Umbilical cord (tissue), 2 donors: Measurements from ENCODE around the gene SLC26A1. TPM values are rescaled to one million over a fixed set of nuclear protein-coding genes. Genes with fewer than 3 reads are reported as not detected.
"Not testable (repeated sequence)": the region's sequence is repeated elsewhere in the genome, so short reads cannot be mapped to it uniquely, and the experiment has no call there.

ENCODE experiments used
- DNase-seq: peaks from one replicate; pipeline ENCODE4 v3.0.0-alpha.2; 2015; ENCODE audit warnings: low spot score
- total RNA-seq: library from RNA; depleted of rRNA; stranded (reverse); fragments of >200 nt; gene quantifications from one replicate; pipeline ENCODE4 v1.2.3, GENCODE V29; 2014; ENCODE audit warnings: low replicate concordance; ENCODE audit not compliant: insufficient read depth

Gene SLC26A1
- total RNA-seq, 1 donor from 2014 or later: not detected

- no peak for DNase-seq
Observed at GRCh38 chr4:955161-955921, 37.9 kb downstream of the SLC26A1 start.

- DNase-seq: no peak
Observed at GRCh38 chr4:954211-955020, 38.8 kb downstream of the SLC26A1 start.

DNA sequence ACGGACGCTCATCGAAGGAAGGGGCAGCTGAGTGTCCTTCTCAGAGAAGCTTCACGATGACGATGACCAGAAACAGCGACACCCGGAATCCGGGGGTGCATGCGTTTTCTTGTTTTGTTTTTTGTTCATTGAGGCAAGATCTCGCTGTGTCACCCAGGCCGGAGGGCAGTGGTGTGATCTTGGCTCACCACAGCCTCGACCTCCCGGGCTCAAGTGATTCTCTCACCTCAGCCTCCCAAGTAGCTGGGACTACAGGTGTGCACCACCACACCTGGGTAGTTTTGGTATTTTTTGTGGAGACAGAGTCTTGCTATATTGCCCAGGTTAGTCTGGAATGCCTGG, 39.7 kb downstream of the SLC26A1 start:
- no peak for DNase-seq

- no peak for DNase-seq
Observed at GRCh38 chr4:952881-953573, 40.2 kb downstream of the SLC26A1 start.

- DNase-seq: no peak
Observed at GRCh38 chr4:951594-952468, 41.4 kb downstream of the SLC26A1 start.

DNA sequence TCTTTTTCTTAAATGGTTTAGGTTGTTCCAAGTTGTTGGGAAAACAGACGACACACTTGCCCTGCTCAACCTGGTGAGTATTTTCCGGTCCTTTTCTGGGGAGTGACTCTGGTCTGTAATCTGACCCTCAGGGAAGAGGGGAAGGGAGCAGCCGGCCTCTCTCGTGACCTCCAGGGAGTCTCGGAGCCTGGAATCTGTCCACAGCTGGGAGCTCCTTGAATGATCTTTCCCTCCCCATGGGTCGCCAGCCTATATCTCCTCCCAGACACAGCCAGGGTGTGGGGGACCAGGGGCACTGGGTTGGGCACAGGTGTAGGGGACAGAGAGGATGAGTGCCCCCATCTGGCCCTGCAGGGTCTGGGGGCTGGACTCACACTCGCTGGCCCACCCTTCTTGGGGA, 42.0 kb downstream of the SLC26A1 start:
- DNase-seq: no peak

GRCh38 chr4:950136-951020, 42.8 kb downstream of the SLC26A1 start:
- no peak for DNase-seq

GRCh38 chr4:949656-950055, 43.5 kb downstream of the SLC26A1 start:
- no peak for DNase-seq

DNA sequence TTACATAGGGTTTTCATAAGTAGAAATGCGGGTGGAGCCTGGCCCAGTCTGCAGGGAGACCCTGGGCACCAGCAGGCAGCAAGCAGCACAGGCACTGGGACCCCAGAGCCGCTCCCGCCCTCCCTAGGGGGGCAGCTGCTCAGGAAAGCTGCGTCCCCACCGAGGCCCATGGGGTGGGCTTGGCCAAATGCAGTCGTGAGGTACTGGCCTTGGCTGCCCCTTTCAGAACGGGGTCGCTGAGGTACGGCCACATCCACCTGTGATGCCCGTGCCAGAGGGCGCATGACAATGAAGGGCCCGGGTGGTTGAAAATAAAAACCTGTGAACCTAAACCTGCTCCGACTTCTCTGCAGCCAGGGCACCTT, 44.3 kb downstream of the SLC26A1 start:
- DNase-seq: no peak

GRCh38 chr4:948101-948935, 44.9 kb downstream of the SLC26A1 start:
- DNase-seq: no peak

DNA sequence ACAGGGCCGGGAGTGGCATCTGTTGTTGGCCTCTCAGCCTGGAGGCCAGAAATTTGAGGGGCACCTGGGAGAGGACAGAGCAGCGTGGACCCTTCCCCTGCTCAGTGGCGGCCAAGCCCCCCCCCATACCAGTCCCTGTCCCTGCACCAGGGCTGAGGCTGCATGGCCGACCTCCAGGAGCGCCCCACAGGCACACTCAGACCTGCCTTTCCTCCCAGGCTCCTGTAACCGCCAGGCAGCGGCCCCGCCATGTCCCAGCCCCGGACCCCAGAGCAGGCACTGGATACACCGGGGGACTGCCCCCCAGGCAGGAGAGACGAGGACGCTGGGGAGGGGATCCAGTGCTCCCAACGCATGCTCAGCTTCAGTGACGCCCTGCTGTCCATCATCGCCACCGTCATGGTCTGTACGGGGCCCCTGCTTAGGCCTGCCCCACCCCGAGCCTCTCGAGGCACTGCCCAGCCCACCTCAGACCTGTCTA, 45.7 kb downstream of the SLC26A1 start:
- no peak for DNase-seq

DNA sequence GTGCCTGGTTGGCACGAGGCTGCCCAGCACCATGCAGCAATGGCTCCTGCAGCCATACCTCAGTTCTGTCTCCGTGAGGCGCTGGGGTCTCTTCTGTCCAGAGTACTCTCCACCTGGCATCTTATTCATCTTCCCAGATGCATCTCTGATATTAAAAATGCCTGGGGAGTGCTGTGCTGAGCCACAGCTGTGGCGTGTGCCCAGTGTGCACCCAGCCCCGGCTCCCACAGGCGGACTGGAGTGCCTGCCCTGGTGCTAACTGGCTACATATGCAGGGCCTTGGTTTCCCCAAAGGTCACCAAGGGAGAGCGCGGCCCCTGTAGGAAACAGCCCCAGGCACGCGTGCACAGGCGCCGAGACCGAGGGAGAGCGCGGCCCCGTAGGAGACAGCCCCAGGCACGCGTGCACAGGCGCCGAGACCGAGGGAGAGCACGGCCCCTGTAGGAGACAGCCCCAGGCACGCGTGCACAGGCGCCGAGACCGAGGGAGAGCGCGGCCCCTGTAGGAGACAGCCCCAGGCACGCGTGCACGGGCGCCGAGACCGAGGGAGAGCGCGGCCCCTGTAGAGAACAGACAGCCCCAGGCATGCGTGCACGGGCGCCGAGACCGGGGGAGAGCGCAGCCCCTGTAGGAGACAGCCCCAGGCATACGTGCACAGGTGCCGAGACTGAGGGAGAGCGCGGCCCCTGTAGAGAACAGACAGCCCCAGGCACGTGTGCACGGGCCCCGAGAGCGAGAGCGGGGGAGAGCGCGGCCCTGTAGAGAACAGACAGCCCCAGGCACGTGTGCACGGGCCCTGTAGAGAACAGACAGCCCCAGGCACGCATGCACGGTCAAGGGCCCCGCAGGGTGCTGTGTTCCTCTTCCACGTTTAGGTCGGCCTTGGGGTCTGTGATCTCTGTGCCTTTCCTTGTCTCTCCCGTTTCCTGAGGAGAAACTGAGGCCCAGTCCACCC, 46.4 kb downstream of the SLC26A1 start:
- no peak for DNase-seq

DNA sequence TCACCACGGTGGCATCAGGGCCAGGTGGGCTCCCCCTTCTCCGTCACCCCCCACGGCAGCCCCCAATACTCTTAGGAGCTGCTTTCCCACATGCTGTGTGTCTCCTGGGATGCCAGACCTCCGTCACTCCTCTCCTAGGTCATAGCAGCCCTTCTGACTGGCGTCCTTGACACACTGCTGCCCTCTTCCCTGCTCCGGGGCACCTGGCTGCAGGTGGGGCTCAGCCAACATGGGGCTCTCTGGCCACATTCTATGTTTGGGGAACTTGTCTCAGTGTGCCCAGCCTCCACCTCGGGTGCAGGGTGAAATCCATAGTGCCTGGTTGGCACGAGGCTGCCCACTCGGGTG, 47.1 kb downstream of the SLC26A1 start:
- DNase-seq: no peak

GRCh38 chr4:945274-946102, 47.7 kb downstream of the SLC26A1 start:
- no peak for DNase-seq

GRCh38 chr4:939508-939907, 53.7 kb downstream of the SLC26A1 start:
- DNase-seq: not testable (repeated sequence)
